Vagina (tissue), 2 donors: ENCODE data around the gene UBE2L3. TPM values are rescaled to one million over a fixed set of nuclear protein-coding genes. Genes with fewer than 3 reads are reported as not detected.
"Not testable (repeated sequence)": the region's sequence is repeated elsewhere in the genome, so short reads cannot be mapped to it uniquely, and the experiment has no call there.

Experiments
- DNase-seq, 2 donors: peaks; one replicate each; pipeline ENCODE4 v3.0.0-alpha.2; 2017; ENCODE audit errors: extremely low spot score in 2 of 2
- H3K27ac ChIP-seq: fragments of 200-600 bp; sonication (generic); one replicate; pipeline ENCODE4 v1.5.1; 2019
- H3K27me3 ChIP-seq: fragments of 200-600 bp; sonication (generic); one replicate; pipeline ENCODE4 v1.5.1; 2019
- H3K36me3 ChIP-seq, 2 donors: fragments of 200-600 bp; sonication (generic); one replicate each; pipeline ENCODE4 v1.5.1; 2017 to 2019
- H3K4me1 ChIP-seq: fragments of 200-600 bp; sonication (generic); one replicate; pipeline ENCODE4 v1.5.1; 2019
- H3K4me3 ChIP-seq, 2 donors: fragments of 200-600 bp; sonication (generic); 1 replicate in 1 of 2; 2 replicates in 1 of 2; pipeline ENCODE4 v1.5.1; 2016 to 2019
- H3K9me3 ChIP-seq: fragments of 200-600 bp; sonication (generic); one replicate; pipeline ENCODE4 v1.5.1; 2019
- CTCF ChIP-seq, 3 experiments: fragments of 450-650 bp in 2 of 3; fragments of 200-600 bp in 1 of 3; sonication (generic) in 1 of 3; IDR thresholded peaks; one replicate each; pipeline ENCODE4 v1.5.1; 2017 to 2019; ENCODE audit warnings: antibody characterized with exemption in 3 of 3, mild to moderate bottlenecking in 2 of 3, moderate library complexity in 2 of 3
- POLR2A ChIP-seq, 2 donors: fragments of 450-650 bp; IDR thresholded peaks; one replicate each; pipeline ENCODE4 v1.6.1; 2017; ENCODE audit warnings: antibody characterized with exemption in 2 of 2, mild to moderate bottlenecking in 2 of 2, moderate library complexity in 2 of 2
- POLR2AphosphoS5 ChIP-seq, 2 donors: sonication (generic); formaldehyde crosslinking; IDR thresholded peaks; one replicate each; pipeline ENCODE4 v1.9.0; 2017; ENCODE audit warnings: antibody characterized with exemption in 2 of 2, mild to moderate bottlenecking in 2 of 2, low read depth in 1 of 2; ENCODE audit not compliant: insufficient read depth in 1 of 2
- intact Hi-C: fragments of 100-400 bp; cut with DNase I; formaldehyde crosslinking; loops from one replicate; pipeline ENCODE4 v1.15.1; 2023
- total RNA-seq: library from RNA; depleted of rRNA; stranded (reverse); fragments of >200 nt; gene quantifications from one replicate; pipeline ENCODE4 v1.2.3, GENCODE V29; 2016

The UBE2L3 gene
- total RNA-seq, 1 donor from 2014 or later: 32.7 TPM

- Histone ChIP-seq H3K27me3 (no peaks in the 10 kb centered on the region), H3K36me3 (no peaks in the 10 kb centered on the region), H3K4me1 (peaks cover 26% of the 10 kb centered on the region), H3K9me3 (no peaks in the 10 kb centered on the region), H3K4me3 (peak overlapping the region; percentile 34 to 80), H3K27ac (no peak overlapping the region)
- TF ChIP-seq CTCF (IDR thresholded peaks at IDR 0.05): peak in 1 of 3 experiments; percentile 16
- TF ChIP-seq POLR2A (IDR thresholded peaks at IDR 0.05): no peak
- no peak for DNase-seq
- intact Hi-C loops: no loop called here
Observed at GRCh38 chr22:21641417-21641788, 73.9 kb downstream of the UBE2L3 start.

- H3K36me3 ChIP-seq: no peaks in the 10 kb centered on the region
- H3K9me3 ChIP-seq: no peaks in the 10 kb centered on the region
- DNase-seq: peak in 1 of 2 donors; percentile 99
- no peaks in the 10 kb centered on the region for H3K27me3 ChIP-seq
- H3K27ac ChIP-seq: peak within 1 kb of the TSS; percentile 15
- peak within 1 kb of the TSS; percentile 80 to 85 for H3K4me3 ChIP-seq
- H3K4me1 ChIP-seq: peaks cover 29% of the 10 kb centered on the region
- peak in 1 of 2 donors; percentile 2 for TF ChIP-seq POLR2A (IDR thresholded peaks at IDR 0.05)
- TF ChIP-seq CTCF (IDR thresholded peaks at IDR 0.05): peak in 1 of 3 experiments; percentile 9
- TF ChIP-seq POLR2AphosphoS5 (IDR thresholded peaks at IDR 0.05; ENCODE audit: insufficient read depth in 1 of 2, low read depth in 1 of 2): peak; percentile 61 to 78
- intact Hi-C loops: no loop called here
Observed at GRCh38 chr22:21641789-21642583, 74.5 kb downstream of the UBE2L3 start, which contains the start of gene SDF2L1. Gene SDF2L1, plus strand, starts transcription at chr22:21642302. Its CDS starts 35 bp downstream, at chr22:21642337.

GRCh38 chr22:21642584-21643448 is 75.3 kb downstream of the UBE2L3 start:
- Histone ChIP-seq H3K9me3 (no peaks in the 10 kb centered on the region), H3K4me1 (peaks cover 29% of the 10 kb centered on the region), H3K36me3 (no peaks in the 10 kb centered on the region), H3K27me3 (no peaks in the 10 kb centered on the region), H3K27ac (peak overlapping the region; percentile 15), H3K4me3 (peak overlapping the region; percentile 80 to 85)
- intact Hi-C loops: no loop called here
- TF ChIP-seq POLR2AphosphoS5 (IDR thresholded peaks at IDR 0.05; ENCODE audit: insufficient read depth in 1 of 2, low read depth in 1 of 2) (no peak), POLR2A (IDR thresholded peaks at IDR 0.05) (no peak), CTCF (IDR thresholded peaks at IDR 0.05) (peak in 1 of 3 experiments; percentile 25)
- DNase-seq: no peak

GRCh38 chr22:21643533-21644357 is 76.2 kb downstream of the UBE2L3 start:
- Histone ChIP-seq H3K27ac (no peak overlapping the region), H3K27me3 (no peaks in the 10 kb centered on the region), H3K9me3 (no peaks in the 10 kb centered on the region), H3K36me3 (no peaks in the 10 kb centered on the region), H3K4me3 (no peak overlapping the region), H3K4me1 (peaks cover 29% of the 10 kb centered on the region)
- TF ChIP-seq POLR2A (IDR thresholded peaks at IDR 0.05) (no peak), CTCF (IDR thresholded peaks at IDR 0.05) (no peak)
- no peak for DNase-seq
- intact Hi-C loops: no loop called here

- H3K9me3 ChIP-seq, H3K27me3 ChIP-seq, H3K36me3 ChIP-seq, DNase-seq, H3K27ac ChIP-seq, H3K4me3 ChIP-seq, intact Hi-C loops: not testable (repeated sequence)
- peaks cover 29% of the 10 kb centered on the region for H3K4me1 ChIP-seq
Observed at GRCh38 chr22:21645513-21645912, 78.0 kb downstream of the UBE2L3 start.
